Fibroblast of pulmonary artery (primary cell): ENCODE results near the gene CCL25.

ENCODE experiments used
- DNase-seq: peaks from one replicate; pipeline ENCODE4 v3.0.0-alpha.2; 2010; ENCODE audit warnings: low read depth
- H3K4me3 ChIP-seq: replicated peaks from 2 replicates; pipeline ENCODE4 v1.5.1; 2011; ENCODE audit warnings: low read depth, mild to moderate bottlenecking, control low read depth, low read length, moderate library complexity
- TF ChIP-seq, protein P1 (sequence below): IDR thresholded peaks from 2 replicates; pipeline ENCODE4 v1.5.1; 2011; ENCODE audit warnings: mild to moderate bottlenecking, control low read depth, low read length, inconsistent platforms; ENCODE audit errors: missing control alignments

The CCL25 gene

DNA sequence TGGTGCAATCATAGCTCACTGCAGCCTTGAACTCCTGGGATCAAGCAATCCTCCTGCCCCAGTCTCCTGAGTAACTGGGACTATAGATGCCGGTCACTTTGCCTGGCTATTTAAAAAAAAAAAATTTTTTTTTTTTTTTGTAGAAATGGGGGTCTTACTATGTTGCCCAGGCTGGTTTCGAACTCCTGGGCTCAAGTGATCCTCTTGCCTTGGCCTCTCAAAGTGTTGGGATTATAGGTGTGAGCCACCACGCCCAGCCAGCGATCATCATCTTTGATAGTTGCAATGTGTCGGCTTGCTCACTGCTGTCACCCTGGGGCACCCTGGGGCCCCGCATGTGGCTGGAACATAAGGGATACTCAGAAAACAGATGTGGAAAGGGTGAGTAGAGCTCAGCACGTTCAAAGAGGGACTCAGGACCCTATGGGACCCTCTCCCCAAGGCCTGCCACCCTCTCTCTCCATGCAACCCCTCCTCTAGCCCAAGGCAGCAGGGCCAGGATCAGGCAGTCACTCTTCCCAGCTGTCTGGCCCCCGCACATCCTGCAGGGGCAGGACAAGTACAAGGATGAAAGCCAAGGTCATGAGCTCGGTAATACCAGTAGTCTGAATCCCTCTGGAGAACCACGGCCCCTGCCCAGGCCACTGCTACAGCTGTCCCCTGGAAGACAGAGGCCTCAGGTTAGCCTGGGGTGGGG is 6.5 kb upstream of the CCL25 start:
- DNase-seq = no peak
- no peak overlapping the region for H3K4me3 ChIP-seq
- TF ChIP-seq, protein P1, sequence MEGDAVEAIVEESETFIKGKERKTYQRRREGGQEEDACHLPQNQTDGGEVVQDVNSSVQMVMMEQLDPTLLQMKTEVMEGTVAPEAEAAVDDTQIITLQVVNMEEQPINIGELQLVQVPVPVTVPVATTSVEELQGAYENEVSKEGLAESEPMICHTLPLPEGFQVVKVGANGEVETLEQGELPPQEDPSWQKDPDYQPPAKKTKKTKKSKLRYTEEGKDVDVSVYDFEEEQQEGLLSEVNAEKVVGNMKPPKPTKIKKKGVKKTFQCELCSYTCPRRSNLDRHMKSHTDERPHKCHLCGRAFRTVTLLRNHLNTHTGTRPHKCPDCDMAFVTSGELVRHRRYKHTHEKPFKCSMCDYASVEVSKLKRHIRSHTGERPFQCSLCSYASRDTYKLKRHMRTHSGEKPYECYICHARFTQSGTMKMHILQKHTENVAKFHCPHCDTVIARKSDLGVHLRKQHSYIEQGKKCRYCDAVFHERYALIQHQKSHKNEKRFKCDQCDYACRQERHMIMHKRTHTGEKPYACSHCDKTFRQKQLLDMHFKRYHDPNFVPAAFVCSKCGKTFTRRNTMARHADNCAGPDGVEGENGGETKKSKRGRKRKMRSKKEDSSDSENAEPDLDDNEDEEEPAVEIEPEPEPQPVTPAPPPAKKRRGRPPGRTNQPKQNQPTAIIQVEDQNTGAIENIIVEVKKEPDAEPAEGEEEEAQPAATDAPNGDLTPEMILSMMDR = no peak

DNA sequence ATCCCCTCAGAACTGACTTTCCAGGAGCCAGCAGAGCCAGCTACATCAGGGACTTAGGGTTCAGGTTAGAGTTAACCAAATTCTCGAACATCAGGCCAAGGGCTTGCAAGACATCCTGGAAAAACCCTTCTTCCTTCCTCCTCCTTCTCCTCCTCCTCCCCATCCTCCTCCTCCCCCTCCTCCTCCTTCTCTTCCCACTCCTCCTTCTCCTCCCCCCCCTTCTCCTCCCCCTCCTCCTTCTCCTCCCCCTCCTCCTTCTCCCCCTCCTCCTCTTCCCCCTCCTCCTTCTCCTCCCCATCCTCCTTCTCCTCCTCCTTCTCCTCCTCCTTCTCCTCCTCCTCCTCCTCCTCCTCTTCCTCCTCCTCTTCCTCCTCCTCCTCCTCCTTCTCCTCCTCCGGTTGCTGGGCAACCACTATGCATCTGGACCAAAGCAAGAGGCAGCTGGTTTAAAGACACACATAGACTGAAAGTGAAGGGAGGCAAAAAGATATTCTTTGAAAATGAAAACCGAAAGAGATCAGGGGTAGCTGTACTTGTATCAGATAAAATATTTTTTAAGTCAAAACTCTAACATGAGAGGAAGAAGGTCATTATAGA is 5.9 kb upstream of the CCL25 start:
- TF ChIP-seq, protein P1 = no peak
- H3K4me3 ChIP-seq = no peak overlapping the region
- no peak for DNase-seq

DNA sequence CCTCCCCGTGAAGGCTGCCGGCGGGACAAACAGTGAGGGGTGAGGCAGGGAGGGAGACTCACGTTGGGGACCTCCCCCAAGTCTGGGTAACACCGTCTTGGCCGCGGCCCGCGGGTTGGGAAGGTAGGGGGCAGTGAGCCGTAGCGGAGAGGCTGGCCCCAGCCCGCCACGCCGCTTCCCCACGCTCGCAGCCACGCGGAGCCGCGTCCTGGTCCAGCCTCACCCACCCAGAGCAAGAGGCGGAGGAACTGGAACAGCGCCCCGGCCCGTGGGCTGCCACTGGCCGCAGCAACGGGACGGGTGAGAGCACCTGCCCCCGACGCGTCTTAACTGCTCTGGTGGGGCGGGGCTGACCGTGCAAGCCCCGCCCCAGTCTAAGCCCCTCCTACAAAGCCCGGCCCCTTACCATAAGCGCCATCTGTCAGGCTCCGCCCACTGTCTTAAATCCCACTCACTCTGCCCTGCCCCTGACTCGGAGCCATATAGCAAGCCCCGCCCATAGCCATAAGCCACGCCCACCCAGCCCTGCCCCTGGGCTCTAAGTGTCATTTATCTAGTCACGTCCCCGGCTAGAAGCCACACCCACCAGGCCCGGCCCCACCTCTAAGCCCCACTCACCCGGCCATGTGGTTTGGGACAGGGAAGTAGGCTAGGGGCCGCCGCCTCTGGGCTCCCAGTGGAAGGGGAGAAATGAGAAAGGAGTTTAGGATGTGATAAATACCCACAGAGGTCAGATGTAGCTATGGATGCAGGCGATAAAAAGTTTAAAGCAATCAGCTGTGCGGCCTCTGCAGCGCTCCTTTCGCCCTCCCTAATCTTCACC is 2.1 kb upstream of the CCL25 start:
- H3K4me3 ChIP-seq = peak overlapping the region; percentile 14
- TF ChIP-seq, protein P1 = no peak
- peak; percentile 71 for DNase-seq

DNA sequence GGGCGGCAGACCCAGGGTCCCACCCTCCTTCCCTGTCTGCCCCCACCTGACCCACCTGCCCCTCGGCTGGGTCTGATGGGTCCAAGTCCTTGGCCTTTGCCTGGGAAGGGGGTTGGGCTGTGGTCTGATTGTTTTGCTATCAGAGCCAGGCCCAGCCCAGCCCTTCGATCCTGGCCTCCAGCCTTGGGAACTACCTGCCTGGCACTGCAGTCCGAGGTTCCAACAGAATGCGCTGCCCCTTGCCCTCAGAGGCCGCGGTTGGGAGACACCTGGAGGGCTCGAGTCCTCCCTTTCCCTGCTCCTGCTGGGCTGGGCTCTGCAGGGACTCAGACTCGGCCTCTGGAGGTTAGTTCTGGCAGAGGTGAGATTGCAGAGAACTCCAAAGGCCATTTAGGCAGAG is 1.6 kb downstream of the CCL25 start:
- no peak overlapping the region for H3K4me3 ChIP-seq
- TF ChIP-seq, protein P1 = no peak
- DNase-seq = no peak

DNA sequence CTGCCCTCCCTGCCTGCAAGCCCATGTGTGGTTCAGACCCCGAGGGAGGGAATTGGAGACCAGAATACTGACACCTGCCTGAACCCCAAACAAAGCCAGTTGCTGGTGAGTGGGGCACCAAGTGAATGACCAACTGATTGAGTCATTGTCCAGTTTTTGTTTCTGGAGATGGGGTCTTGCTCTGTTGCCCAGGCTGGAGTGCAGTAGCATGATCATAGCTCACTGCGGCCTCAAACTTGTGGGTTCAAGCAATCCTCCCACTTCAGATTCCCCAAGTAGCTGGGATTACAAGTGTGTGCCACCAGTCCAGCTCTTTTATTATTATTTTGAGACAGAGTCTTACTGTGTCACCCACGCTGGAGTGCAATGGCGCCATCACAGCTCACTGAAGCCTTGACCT is 4.0 kb downstream of the CCL25 start:
- no peak overlapping the region for H3K4me3 ChIP-seq
- TF ChIP-seq, protein P1 = no peak
- DNase-seq = no peak

DNA sequence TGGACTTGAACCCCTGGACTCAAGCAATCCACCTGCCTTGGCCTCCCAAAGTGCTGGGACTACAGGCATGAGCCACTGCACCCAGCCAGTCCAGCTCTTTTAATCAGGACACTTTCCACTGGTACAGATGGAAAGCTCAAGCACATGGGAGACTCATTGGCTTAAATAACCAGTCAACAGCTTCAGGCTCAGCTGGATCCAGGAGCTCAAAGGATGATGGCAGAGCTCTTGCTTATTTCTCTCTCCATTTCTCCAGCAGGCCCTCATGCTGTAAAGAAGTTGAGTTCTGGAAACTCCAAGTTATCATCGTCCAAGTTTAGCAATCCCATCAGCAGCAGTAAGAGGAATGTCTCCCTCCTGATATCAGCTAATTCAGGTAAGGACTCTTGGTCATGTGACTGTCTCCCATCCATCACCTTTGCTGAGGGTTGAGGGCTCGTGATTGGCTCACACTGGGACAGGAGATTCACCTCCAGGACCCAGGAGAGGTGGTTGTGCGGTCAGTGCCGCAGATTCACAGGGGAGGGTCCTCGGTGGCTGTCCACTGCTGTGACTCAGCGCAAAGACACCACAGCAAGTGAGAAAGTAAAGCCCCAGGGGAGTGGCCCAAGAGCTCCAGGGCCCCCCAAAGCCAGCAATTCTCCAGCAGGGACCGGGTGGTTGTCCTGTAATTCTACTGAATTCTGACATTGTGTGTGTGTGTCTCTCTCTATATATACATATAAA is 5.1 kb downstream of the CCL25 start:
- TF ChIP-seq, protein P1 = no peak
- no peak overlapping the region for H3K4me3 ChIP-seq
- DNase-seq = no peak
